GM20000 (cell line): ENCODE results near the gene KRTAP4-12.
"Not testable (repeated sequence)": the region's sequence is repeated elsewhere in the genome, so short reads cannot be mapped to it uniquely, and the experiment has no call there.

ENCODE experiments used
- DNase-seq: peaks from one replicate; pipeline ENCODE4 v3.0.0; 2012; ENCODE audit warnings: low spot score
- CTCF ChIP-seq: IDR thresholded peaks from 2 replicates; pipeline ENCODE4 v1.5.1; 2012; ENCODE audit warnings: mild to moderate bottlenecking, control low read depth; ENCODE audit errors: extremely low read depth, missing control alignments

The KRTAP4-12 gene

GRCh38 chr17:41150026-41150425 lies 26.0 kb upstream of the KRTAP4-12 start:
- DNase-seq = no peak
- TF ChIP-seq CTCF = no peak

DNA sequence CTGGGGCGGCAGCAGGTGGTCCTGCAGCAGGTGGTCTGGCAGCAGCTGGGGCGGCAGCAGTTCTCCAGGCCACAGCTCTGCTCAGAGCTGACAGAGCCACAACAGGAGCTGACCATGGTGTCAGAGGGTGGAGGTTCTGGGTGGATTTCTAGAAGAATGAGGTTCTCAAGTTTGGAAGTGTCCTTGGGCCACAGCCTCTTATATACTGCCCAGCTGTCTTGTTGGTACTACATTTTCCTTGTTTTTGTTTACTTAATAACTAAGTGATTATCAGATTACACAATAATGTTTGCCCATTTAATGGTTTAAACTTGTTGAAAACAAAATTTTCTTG lies 25.6 kb upstream of the KRTAP4-12 start, which contains the start of gene KRTAP4-5:
Gene KRTAP4-5 (minus strand): TSS at position 174 of the 334 bp plus-strand sequence. CDS start 58 bp downstream, at position 116.
- no peak for TF ChIP-seq CTCF
- DNase-seq = no peak

GRCh38 chr17:41148971-41149651 lies 25.1 kb upstream of the KRTAP4-12 start:
- not testable (repeated sequence) for DNase-seq

GRCh38 chr17:41147531-41148204 lies 23.7 kb upstream of the KRTAP4-12 start:
- no peak for TF ChIP-seq CTCF
- no peak for DNase-seq

DNA sequence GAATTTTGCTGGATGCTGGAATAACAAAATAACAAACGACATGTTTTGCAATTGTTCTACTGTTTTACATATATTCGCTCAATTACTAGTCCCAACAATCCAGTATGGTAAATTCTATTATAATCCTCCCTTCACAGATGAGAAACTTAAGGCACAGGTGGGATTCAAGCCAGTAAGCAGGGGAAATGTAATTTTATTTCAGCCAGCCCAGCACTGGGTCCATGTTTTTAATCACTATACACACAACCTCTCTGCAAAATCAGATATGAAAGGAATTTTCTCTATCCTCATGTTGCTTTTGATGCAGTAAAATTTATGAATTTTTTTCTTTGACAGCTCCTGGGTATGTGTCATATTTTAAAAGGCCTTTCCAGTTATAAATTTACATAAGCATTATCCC lies 21.3 kb upstream of the KRTAP4-12 start:
- DNase-seq = no peak
- no peak for TF ChIP-seq CTCF

DNA sequence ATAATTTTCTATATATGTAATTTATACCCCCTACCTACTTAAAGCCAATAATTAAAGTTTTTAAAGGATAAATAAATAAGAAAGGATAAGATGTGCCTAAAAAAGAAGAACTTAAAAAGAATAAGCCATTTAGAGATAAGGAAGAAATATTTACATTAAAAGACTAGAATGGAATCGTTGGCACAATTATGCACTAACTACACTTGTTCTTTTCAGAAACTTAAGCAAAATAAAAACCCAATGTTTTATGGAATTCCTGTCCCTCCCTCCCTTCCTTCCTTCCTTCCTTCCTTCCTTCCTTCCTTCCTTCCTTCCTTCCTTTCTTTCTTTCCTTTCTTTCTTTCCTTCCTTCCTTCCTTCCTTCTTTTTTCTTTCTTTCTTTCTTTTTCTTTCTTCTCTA lies 20.9 kb upstream of the KRTAP4-12 start:
- no peak for TF ChIP-seq CTCF
- DNase-seq = no peak

DNA sequence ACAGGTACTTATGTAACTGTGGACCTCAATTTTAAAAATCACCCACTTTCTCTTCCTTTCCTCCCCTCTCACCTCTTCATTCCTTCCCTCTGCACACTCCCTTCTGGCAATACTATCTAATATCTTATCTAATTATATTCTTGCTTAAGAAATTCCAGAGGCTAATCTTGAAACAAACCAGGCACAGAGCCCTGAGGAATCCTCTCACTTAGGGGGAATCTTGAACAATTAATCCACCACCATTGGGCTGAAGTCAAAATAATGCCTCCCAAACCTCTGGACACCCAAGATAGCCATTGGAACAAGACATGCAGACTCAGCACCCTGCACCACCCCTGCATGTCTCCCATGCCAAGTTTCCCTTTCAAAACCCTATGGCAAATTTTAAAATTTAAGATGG lies 17.4 kb upstream of the KRTAP4-12 start:
- no peak for TF ChIP-seq CTCF
- no peak for DNase-seq
